Endothelial cell of umbilical vein (primary cell): ENCODE data around the gene SLC38A8. TPM values are rescaled to one million over a fixed set of nuclear protein-coding genes. Genes with fewer than 3 reads are reported as not detected.

Experiments
- BruUV-seq: library from RNA; stranded (reverse); fragments of 400-500 nt; replicated peaks from 2 replicates; lab custom pipeline; 2021; lab: Mats Ljungman, UMichigan
- CTCF ChIA-PET: fragments of 300-600, 350-600 bp; sonication (Branson Sonifier 250); formaldehyde crosslinking; loops from one replicate; lab custom pipeline; 2021; ENCODE audit warnings: antibody characterized with exemption, inconsistent platforms; lab: Charles Lee
- POLR2A ChIA-PET: fragments of 300-600, 350-600 bp; sonication (Branson Sonifier 250); formaldehyde crosslinking; loops from one replicate; lab custom pipeline; 2021; ENCODE audit warnings: antibody characterized with exemption, inconsistent platforms; lab: Charles Lee
- DNase-seq: peaks from one replicate; pipeline ENCODE4 v3.0.0-alpha.2; 2011; ENCODE audit warnings: low read depth, low spot score
- FAIRE-seq: peaks from 2 replicates; lab custom pipeline; 2011; peaks lifted over from hg19 to GRCh38; lab: Jason Lieb, UNC
- H2AFZ ChIP-seq: 2 replicates; pipeline ENCODE4 v1.6.0; 2012; ENCODE audit warnings: low read depth, low read length, control low read depth, inconsistent platforms
- H3K27ac ChIP-seq: 2 replicates; pipeline ENCODE4 v1.5.1; 2011; ENCODE audit warnings: low read depth, mild to moderate bottlenecking, control low read depth, low read length, moderate library complexity; ENCODE audit not compliant: insufficient read depth
- H3K27me3 ChIP-seq, 2 experiments: 2 replicates each; pipeline versions ENCODE4 v1.6.0 to v1.6.1; 2011; ENCODE audit warnings: low read length in 2 of 2, mixed read lengths in 1 of 2; ENCODE audit not compliant: control insufficient read depth in 2 of 2, insufficient read depth in 2 of 2
- H3K36me3 ChIP-seq, 2 experiments: 2 replicates in 1 of 2; 3 replicates in 1 of 2; pipeline ENCODE4 v1.5.1; 2011; ENCODE audit warnings: low read length in 2 of 2, mild to moderate bottlenecking in 1 of 2, moderate library complexity in 1 of 2; ENCODE audit not compliant: control insufficient read depth in 2 of 2, insufficient read depth in 2 of 2; ENCODE audit errors: extremely low read depth in 1 of 2
- H3K4me1 ChIP-seq: 3 replicates; pipeline ENCODE4 v1.5.1; 2011; ENCODE audit warnings: mild to moderate bottlenecking, low read length; ENCODE audit not compliant: control insufficient read depth, insufficient read depth; ENCODE audit errors: extremely low read depth
- H3K4me2 ChIP-seq: 2 replicates; pipeline ENCODE4 v1.6.1; 2011; ENCODE audit warnings: low read length, control low read depth, mixed read lengths; ENCODE audit not compliant: insufficient read depth
- H3K4me3 ChIP-seq, 3 experiments: fragments of 200-600 bp in 1 of 3; sonication (generic), shearing (Covaris generic) in 1 of 3; replicated peaks in 1 of 3; 2 replicates each; pipeline ENCODE4 v1.5.1; 2011 to 2016; ENCODE audit warnings: control low read depth in 3 of 3, low read length in 3 of 3, mild to moderate bottlenecking in 2 of 3, inconsistent platforms in 1 of 3, low read depth in 1 of 3, moderate library complexity in 1 of 3; ENCODE audit not compliant: insufficient read depth in 1 of 3
- H3K79me2 ChIP-seq: 2 replicates; pipeline ENCODE4 v1.6.0; 2012; ENCODE audit warnings: low read length, inconsistent platforms; ENCODE audit not compliant: control insufficient read depth, insufficient read depth
- H3K9ac ChIP-seq: replicated peaks from 2 replicates; pipeline ENCODE3; 2011; ENCODE audit warnings: low read length, control low read depth; ENCODE audit not compliant: insufficient read depth; ENCODE audit errors: extremely low read depth
- H3K9me1 ChIP-seq: replicated peaks from 3 replicates; pipeline ENCODE4 v1.6.0; 2011; ENCODE audit warnings: mild to moderate bottlenecking, low read length; ENCODE audit not compliant: control insufficient read depth, insufficient read depth; ENCODE audit errors: extremely low read depth
- H3K9me3 ChIP-seq: replicated peaks from 2 replicates; pipeline ENCODE4 v1.5.1; 2012; ENCODE audit warnings: low read length, inconsistent platforms; ENCODE audit not compliant: control insufficient read depth, insufficient read depth
- H4K20me1 ChIP-seq: replicated peaks from 2 replicates; pipeline ENCODE3; 2011; ENCODE audit warnings: mild to moderate bottlenecking, low read length; ENCODE audit not compliant: control insufficient read depth, insufficient read depth; ENCODE audit errors: extremely low read depth
- EZH2 ChIP-seq: IDR thresholded peaks from 2 replicates; pipeline ENCODE4 v1.6.1; 2012; ENCODE audit warnings: borderline replicate concordance, low read depth, mild to moderate bottlenecking, moderate library complexity, low read length, inconsistent platforms; ENCODE audit not compliant: severe bottlenecking
- GATA2 ChIP-seq: IDR thresholded peaks from 2 replicates; pipeline ENCODE4 v1.7.0; 2011; ENCODE audit warnings: low read depth, mild to moderate bottlenecking, moderate library complexity, mixed read lengths, low read length; ENCODE audit not compliant: insufficient read length, insufficient read depth
- JUN ChIP-seq: IDR thresholded peaks from 2 replicates; pipeline ENCODE4 v1.6.1; 2011; ENCODE audit warnings: borderline replicate concordance, low read depth; ENCODE audit not compliant: insufficient read length, insufficient read depth
- MYC ChIP-seq: IDR thresholded peaks from one replicate; pipeline ENCODE4 v1.6.1; 2011; ENCODE audit warnings: mild to moderate bottlenecking, low read depth, low read length
- POLR2A ChIP-seq: IDR thresholded peaks from 2 replicates; pipeline ENCODE4 v1.6.1; 2012; ENCODE audit warnings: low read depth, mild to moderate bottlenecking, control low read depth, low read length
- POLR2AphosphoS5 ChIP-seq: IDR thresholded peaks from 2 replicates; pipeline ENCODE4 v1.6.1; 2012; ENCODE audit warnings: low read depth, mild to moderate bottlenecking, control low read depth, low read length, moderate library complexity; ENCODE audit not compliant: insufficient read depth
- dilution Hi-C: fragments of 300-500 bp; cut with MboI; formaldehyde crosslinking; loops from one replicate; pipeline ENCODE4 v1.15.0; 2019; ENCODE audit warnings: low sequenced_read_pairs; ENCODE audit not compliant: extremely low pct_ligation_motif_present
- intact Hi-C: fragments of 100-400 bp; cut with micrococcal nuclease; formaldehyde crosslinking; loops from one replicate; pipeline ENCODE4 v1.10.0; 2022
- polyA plus RNA-seq, 4 experiments: library from polyadenylated mRNA; depleted of rRNA in 3 of 4; stranded (reverse) in 3 of 4; unstranded in 1 of 4; fragments of >200 nt; gene quantifications; 2 replicates each; pipeline versions ENCODE4 v1.2.1 to v1.2.3, GENCODE V29; 2011 to 2012; ENCODE audit warnings: missing spikeins in 1 of 4
- total RNA-seq: library from RNA; stranded (reverse); gene quantifications from 2 replicates; pipeline ENCODE4 v1.2.3, GENCODE V29; 2021
- TF ChIP-seq, protein P1 (sequence below), 2 donors: IDR thresholded peaks; 1 replicate in 1 of 2; 2 replicates in 1 of 2; pipeline ENCODE4 v1.5.1; 2011; ENCODE audit warnings: low read length in 2 of 2, mild to moderate bottlenecking in 2 of 2, moderate library complexity in 2 of 2, control low read depth in 1 of 2, inconsistent platforms in 1 of 2, low read depth in 1 of 2; ENCODE audit not compliant: insufficient read depth in 1 of 2; ENCODE audit errors: extremely low read depth in 1 of 2
- TF ChIP-seq, protein P2 (sequence below): IDR thresholded peaks from 2 replicates; pipeline ENCODE4 v1.6.1; 2011; ENCODE audit not compliant: insufficient read depth, insufficient read length

SLC38A8 gene
- total and polyA plus RNA-seq, 2 donors (not counting 3 experiments of a cell fraction or from before 2014, with no cell fraction given) = not detected

DNA sequence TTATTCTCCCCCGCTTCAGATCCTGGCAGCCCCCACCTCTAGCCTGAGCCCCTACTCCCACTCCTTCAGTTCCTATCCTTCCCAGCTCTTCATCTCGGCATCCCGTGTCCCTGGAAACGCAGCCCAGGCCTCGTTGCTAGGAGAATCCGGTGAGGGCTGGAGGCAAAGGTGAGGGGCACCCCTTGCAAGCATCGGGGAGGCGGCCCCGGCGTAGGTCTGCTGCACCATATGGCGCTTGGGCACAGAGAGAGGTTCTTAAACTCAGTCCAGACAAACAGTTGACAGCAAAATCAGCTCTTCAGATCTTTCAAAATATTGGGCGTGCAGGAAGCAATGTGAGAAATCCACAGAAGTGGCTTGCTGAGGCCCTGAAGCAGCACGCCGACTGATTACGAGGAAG, 15.0 kb downstream of the SLC38A8 start:
- CTCF ChIA-PET = interaction anchor here (0.6 to 1.2 kb wide), 2 partner anchors 12 to 185 kb away, joined by 3 read pairs; no protein-coding TSS in a partner anchor
- POLR2A ChIA-PET = interaction anchor here (0.7 kb wide), 1 partner anchor 13 kb away, joined by 7 read pairs; no protein-coding TSS in a partner anchor
- no TSS peak for BruUV-seq
- no peak overlapping the region for H3K27ac ChIP-seq
- DNase-seq (no peak), FAIRE-seq (no peak)
- TF ChIP-seq, protein P1, sequence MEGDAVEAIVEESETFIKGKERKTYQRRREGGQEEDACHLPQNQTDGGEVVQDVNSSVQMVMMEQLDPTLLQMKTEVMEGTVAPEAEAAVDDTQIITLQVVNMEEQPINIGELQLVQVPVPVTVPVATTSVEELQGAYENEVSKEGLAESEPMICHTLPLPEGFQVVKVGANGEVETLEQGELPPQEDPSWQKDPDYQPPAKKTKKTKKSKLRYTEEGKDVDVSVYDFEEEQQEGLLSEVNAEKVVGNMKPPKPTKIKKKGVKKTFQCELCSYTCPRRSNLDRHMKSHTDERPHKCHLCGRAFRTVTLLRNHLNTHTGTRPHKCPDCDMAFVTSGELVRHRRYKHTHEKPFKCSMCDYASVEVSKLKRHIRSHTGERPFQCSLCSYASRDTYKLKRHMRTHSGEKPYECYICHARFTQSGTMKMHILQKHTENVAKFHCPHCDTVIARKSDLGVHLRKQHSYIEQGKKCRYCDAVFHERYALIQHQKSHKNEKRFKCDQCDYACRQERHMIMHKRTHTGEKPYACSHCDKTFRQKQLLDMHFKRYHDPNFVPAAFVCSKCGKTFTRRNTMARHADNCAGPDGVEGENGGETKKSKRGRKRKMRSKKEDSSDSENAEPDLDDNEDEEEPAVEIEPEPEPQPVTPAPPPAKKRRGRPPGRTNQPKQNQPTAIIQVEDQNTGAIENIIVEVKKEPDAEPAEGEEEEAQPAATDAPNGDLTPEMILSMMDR (IDR thresholded peaks at IDR 0.05; ENCODE audit: extremely low read depth in 1 of 2, insufficient read depth in 1 of 2, low read depth in 1 of 2, low read length in 2 of 2) = no peak
- TF ChIP-seq JUN = no peak
- TF ChIP-seq POLR2AphosphoS5 = no peak
- no peak for TF ChIP-seq EZH2
- no peak for TF ChIP-seq GATA2
- TF ChIP-seq POLR2A = no peak
- TF ChIP-seq MYC = no peak
- TF ChIP-seq, protein P2, sequence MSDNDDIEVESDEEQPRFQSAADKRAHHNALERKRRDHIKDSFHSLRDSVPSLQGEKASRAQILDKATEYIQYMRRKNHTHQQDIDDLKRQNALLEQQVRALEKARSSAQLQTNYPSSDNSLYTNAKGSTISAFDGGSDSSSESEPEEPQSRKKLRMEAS = no peak
- no peaks in the 10 kb centered on the region for H3K27me3 ChIP-seq
- dilution Hi-C loops (no loop called here), intact Hi-C loops (no loop called here)
- H3K4me3 ChIP-seq = no peak overlapping the region
- H3K9me1 ChIP-seq = no peaks in the 10 kb centered on the region
- H3K9ac ChIP-seq = no peak overlapping the region
- H3K4me2 ChIP-seq = no peak overlapping the region
- no peaks in the 10 kb centered on the region for H3K4me1 ChIP-seq
- H4K20me1 ChIP-seq = no peaks in the 10 kb centered on the region
- H3K9me3 ChIP-seq = no peaks in the 10 kb centered on the region
- H2AFZ ChIP-seq = no peak overlapping the region
- no peaks in the 10 kb centered on the region for H3K79me2 ChIP-seq
- H3K36me3 ChIP-seq = no peaks in the 10 kb centered on the region
